HuH-7 (cell line): ENCODE measurements around the gene TAOK2.
"Not testable (repeated sequence)": the region's sequence is repeated elsewhere in the genome, so short reads cannot be mapped to it uniquely, and the experiment has no call there.

Experiments
- DNase-seq: peaks from one replicate; pipeline ENCODE4 v3.0.0; 2011; ENCODE audit warnings: low spot score

The TAOK2 gene

GRCh38 chr16:30023586-30023985 lies 49.9 kb downstream of the TAOK2 start:
- DNase-seq = no peak

- no peak for DNase-seq
Observed at GRCh38 chr16:30024451-30024850, 50.8 kb downstream of the TAOK2 start.

- no peak for DNase-seq
Observed at GRCh38 chr16:30025156-30025555, 51.5 kb downstream of the TAOK2 start.

GRCh38 chr16:30025574-30025973 lies 51.9 kb downstream of the TAOK2 start:
- DNase-seq = no peak

- no peak for DNase-seq
Observed at GRCh38 chr16:30026449-30026848, 52.8 kb downstream of the TAOK2 start.

GRCh38 chr16:30027588-30028437 lies 54.1 kb downstream of the TAOK2 start:
- no peak for DNase-seq

- no peak for DNase-seq
Observed at GRCh38 chr16:30028438-30029076, 54.9 kb downstream of the TAOK2 start.

- DNase-seq = no peak
Observed at GRCh38 chr16:30030011-30030685, 56.5 kb downstream of the TAOK2 start.

- DNase-seq = no peak
Observed at GRCh38 chr16:30030841-30031413, 57.3 kb downstream of the TAOK2 start, which contains the start of gene TLCD3B. Gene TLCD3B, minus strand, starts transcription at chr16:30031271. Its CDS starts 744 bp downstream, at chr16:30030527.

- DNase-seq = no peak
Observed at GRCh38 chr16:30031477-30031918, 57.8 kb downstream of the TAOK2 start.

GRCh38 chr16:30032083-30032819 lies 58.6 kb downstream of the TAOK2 start:
- DNase-seq = peak; percentile 78

- no peak for DNase-seq
Observed at GRCh38 chr16:30033270-30033669, 59.6 kb downstream of the TAOK2 start.

GRCh38 chr16:30040221-30040620 lies 66.6 kb downstream of the TAOK2 start:
- DNase-seq = no peak

- not testable (repeated sequence) for DNase-seq
Observed at GRCh38 chr16:30040690-30041089, 67.0 kb downstream of the TAOK2 start.

GRCh38 chr16:30041841-30042240 lies 68.2 kb downstream of the TAOK2 start:
- no peak for DNase-seq
